Embryonic facial prominence (tissue), 1 donor: Measurements from ENCODE around the gene SNRPD2.
"Not testable (repeated sequence)": the region's sequence is repeated elsewhere in the genome, so short reads cannot be mapped to it uniquely, and the experiment has no call there.

Experiments used
- DNase-seq: peaks from one replicate; pipeline ENCODE4 v3.0.0-alpha.2; 2016; ENCODE audit errors: extremely low spot score

SNRPD2 gene

GRCh38 chr19:45705115-45705514 is 13.4 kb upstream of the SNRPD2 start:
- DNase-seq: no peak

DNA sequence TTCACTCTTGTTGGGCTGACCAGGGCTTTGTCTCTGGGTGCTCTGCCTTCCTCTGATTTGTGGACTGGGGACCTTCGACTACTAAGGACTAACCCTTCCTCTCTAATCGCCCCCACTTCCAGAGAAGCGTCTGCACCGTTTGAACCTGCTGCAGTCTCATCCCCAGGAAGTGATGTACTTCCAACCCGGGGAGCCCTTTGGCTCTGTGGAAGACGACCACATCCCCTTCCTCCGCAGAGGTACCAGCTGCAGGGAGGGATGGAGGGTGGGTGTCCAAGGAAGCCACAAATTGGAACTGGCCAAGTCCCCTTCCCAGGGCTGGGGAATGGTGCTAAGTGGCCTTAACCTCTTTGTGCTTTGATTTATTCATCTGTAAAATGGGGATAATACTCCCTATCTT is 9.9 kb upstream of the SNRPD2 start:
- DNase-seq: no peak

- DNase-seq: no peak
Measured at GRCh38 chr19:45693106-45693788, 1.5 kb upstream of the SNRPD2 start.

- peak; percentile 98 for DNase-seq
Measured at GRCh38 chr19:45692187-45693105, 693 bp upstream of the SNRPD2 start, which contains the start of gene QPCTL. Gene QPCTL (plus strand): TSS chr19:45692666. CDS start chr19:45692704, 38 bp downstream.

GRCh38 chr19:45687599-45687998 is 4.2 kb downstream of the SNRPD2 start:
- no peak for DNase-seq

DNA sequence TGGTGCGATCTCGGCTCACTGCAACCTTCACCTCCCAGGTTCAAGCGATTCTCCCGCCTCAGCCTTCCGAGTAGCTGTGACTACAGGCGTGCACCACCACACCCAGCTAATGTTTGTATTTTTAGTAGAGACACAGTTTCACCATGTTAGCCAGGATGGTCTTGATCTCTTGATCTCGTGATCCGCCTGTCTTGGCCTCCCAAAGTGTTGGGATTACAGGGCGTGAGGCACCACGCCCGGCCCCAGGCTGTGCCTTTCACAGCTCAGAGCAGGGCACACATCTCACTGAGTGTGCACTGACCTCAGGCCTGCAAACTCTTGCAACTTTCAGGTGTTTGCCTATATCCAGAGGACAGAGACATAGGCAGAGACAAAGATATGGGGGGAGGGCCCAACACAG is 6.7 kb downstream of the SNRPD2 start:
- not testable (repeated sequence) for DNase-seq

DNA sequence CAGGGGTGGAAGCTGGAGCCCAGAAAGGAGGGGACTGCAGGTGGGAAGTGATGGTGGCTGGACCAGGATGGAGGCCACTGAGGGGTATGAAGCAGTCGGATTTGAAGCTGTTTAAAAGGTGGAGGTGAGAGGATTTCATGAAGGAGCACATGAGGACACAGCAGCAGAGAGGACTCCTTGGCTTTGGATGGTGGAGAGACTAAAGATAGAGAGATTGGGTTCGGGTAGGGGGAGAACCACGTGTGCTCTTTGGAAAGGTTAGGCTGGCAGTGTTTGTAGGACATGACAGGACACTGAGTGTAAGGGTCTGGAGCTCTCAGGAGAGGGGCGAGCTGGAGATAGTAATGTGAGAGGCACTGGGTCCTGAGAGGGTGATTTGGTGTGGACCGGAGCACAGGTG is 8.8 kb downstream of the SNRPD2 start:
- no peak for DNase-seq

DNA sequence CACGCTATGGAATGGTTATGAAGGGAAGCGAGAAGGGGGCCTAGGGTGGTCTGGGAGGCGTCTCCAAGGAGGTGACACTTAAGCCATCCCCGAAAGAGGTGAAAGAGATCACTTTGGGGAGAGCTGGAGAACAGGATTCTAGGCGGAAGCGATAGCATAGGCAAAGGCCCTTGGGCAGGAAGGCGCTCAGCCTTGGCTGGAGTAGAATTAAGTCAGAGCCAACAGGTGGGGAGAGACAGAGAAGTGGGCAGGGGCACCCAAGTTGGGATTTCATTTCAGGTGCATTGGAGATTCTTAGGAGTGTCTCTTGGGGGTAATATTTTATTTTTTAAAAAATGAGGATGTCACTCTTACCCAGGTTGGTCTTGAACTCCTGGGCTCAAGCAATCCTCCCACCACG is 9.6 kb downstream of the SNRPD2 start:
- DNase-seq: no peak

DNA sequence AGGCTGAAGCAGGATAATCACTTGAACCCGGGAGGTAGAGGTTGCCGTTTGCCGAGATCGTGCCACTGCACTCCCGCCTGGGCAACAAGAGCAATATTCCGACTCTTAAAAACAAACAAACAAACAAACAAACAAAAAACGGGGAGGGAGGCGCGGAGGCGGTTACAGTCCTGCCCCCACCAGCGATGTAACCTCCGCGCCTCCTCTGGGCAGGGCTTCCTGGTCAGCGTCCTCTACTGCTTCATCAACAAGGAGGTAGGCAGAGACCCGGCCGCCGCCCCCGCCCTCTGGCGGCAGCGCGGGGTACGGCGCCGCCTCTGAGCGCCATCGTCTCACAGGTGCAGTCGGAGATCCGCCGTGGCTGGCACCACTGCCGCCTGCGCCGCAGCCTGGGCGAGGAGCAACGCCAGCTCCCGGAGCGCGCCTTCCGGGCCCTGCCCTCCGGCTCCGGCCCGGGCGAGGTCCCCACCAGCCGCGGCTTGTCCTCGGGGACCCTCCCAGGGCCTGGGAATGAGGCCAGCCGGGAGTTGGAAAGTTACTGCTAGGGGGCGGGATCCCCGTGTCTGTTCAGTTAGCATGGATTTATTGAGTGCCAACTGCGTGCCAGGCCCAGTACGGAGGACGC is 10.2 kb downstream of the SNRPD2 start:
- DNase-seq: peak; percentile 27

- DNase-seq: peak; percentile 25
Measured at GRCh38 chr19:45677351-45678230, 14.2 kb downstream of the SNRPD2 start.

GRCh38 chr19:45676851-45677263 is 14.9 kb downstream of the SNRPD2 start:
- no peak for DNase-seq

DNA sequence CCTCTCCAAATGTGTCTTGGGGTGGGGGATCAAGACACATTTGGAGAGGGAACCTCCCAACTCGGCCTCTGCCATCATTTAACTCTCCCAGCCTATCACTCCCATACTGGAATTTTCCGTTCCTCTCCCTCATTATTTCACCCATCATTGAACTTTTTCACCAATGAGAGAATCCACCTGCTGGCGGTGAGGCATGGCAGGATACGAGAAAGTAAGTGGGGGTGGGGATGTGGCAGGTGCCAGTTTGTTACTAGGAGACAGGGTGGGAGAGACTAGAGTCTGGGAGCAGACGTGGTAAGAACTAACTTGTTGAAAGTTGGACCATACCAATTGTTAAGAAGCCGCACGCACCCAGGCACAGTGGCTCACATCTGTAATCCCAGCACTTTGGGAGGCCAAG is 16.8 kb downstream of the SNRPD2 start:
- no peak for DNase-seq

GRCh38 chr19:45670670-45671453 is 20.9 kb downstream of the SNRPD2 start:
- no peak for DNase-seq

DNA sequence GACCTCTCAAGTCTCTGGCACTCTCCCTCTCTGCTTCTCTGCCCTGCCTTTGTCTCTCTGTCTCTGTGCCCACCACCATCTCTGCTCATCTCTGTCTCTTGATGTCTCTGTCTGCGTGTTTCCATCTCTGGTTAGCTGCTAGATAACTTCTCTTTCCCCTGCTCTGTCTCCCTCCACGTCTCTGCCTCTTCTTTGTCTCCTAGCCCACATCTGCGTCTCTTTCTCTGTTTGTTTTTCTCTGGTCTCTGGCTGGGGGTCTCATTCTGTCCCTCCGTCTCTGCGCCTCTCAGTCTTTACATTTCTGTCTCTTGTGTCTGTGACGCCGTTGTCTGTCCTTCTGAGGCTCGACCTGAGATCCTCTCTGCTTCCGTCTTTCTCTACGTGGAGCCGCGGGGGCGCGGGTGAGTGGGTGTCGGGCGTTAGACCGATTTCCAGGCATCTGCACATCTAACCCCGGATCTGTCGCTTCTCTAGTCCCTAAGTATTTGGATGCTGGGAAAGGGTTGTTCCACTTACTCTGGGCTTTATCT is 23.3 kb downstream of the SNRPD2 start:
- DNase-seq: no peak

DNA sequence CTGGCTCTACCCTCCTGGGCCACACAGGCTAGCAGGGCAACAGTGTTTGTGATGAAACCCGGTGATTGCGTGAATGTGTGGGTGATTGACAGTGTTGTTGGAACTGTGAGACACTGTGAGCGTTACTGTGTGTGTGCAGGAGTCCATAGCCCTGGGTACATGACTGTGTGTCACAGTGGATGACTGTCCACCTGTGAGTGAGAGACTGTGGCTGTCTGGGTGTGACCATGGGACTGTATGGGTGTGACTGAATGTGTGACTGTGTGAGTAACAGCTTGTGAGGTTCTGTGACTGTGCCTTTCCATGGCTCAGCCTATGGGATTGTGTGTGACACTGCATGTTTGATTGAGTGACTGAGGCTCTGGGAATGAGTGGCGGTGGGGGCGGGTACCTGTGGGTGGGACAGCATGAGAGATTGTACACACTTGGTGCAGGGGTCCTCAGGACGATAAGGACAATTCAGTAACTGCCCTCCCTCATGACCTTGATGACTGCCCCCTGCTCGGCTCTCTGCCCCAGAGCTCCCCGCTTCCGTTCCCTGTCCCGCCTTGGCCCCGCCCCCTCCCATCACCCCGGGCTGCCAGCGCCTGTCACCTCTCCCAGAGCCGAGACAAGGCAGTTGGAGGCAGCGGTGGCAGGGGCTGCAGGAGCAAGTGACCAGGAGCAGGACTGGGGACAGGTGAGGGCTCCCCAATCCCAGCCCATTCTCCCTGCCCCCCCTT is 24.0 kb downstream of the SNRPD2 start, which contains the start of gene GIPR:
TSS of gene GIPR (plus strand) at position 602 of the 722 bp plus-strand sequence. CDS start 1,300 bp downstream, outside the sequence.
- no peak for DNase-seq

DNA sequence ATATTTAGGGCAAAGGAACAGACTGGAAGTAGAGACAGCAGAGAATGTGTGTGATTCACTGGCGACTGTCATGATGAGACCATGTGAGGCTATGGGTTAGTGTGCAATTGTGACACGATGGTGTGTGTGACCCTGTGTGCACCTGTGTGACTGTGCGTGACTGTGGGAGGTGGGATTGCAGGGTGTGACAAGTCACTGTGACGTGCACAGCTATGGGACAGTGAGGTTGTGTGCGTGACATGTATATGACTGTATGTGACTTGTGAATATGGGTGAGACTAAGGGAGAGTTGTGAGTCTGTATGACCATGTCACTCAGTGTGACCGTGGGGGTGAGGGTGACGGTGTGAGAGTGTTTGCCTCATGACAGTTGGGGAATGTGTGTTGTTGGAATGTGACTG is 27.2 kb downstream of the SNRPD2 start:
- DNase-seq: no peak

- no peak for DNase-seq
Measured at GRCh38 chr19:45663800-45664199, 28.0 kb downstream of the SNRPD2 start.

- DNase-seq: no peak
Measured at GRCh38 chr19:45660636-45661035, 31.1 kb downstream of the SNRPD2 start.

- no peak for DNase-seq
Measured at GRCh38 chr19:45659096-45659729, 32.5 kb downstream of the SNRPD2 start.
